SIG-M5 (cell line): ENCODE measurements around the gene ACAD8.
"Not testable (repeated sequence)": the region's sequence is repeated elsewhere in the genome, so short reads cannot be mapped to it uniquely, and the experiment has no call there.

Source experiments
- DNase-seq: peaks from one replicate; lab custom pipeline; 2025; lab: John Stamatoyannopoulos, UW

The ACAD8 gene

GRCh38 chr11:134267966-134268365 is 14.6 kb downstream of the ACAD8 start:
- no peak for DNase-seq

GRCh38 chr11:134270250-134270714 is 16.9 kb downstream of the ACAD8 start:
- DNase-seq: no peak

GRCh38 chr11:134271978-134272377 is 18.6 kb downstream of the ACAD8 start:
- no peak for DNase-seq

- DNase-seq: no peak
Observed at GRCh38 chr11:134272381-134273316, 19.3 kb downstream of the ACAD8 start.

GRCh38 chr11:134273317-134273712 is 19.9 kb downstream of the ACAD8 start:
- DNase-seq: no peak

- DNase-seq: no peak
Observed at GRCh38 chr11:134275188-134275533, 21.8 kb downstream of the ACAD8 start.

- no peak for DNase-seq
Observed at GRCh38 chr11:134275534-134276395, 22.4 kb downstream of the ACAD8 start, which contains the start of gene GLB1L3. GLB1L3 (plus strand) TSS chr11:134276379; CDS start chr11:134276741, 362 bp downstream.

GRCh38 chr11:134276396-134277182 is 23.2 kb downstream of the ACAD8 start:
- no peak for DNase-seq

GRCh38 chr11:134277183-134278001 is 24.0 kb downstream of the ACAD8 start:
- no peak for DNase-seq

GRCh38 chr11:134278356-134278755 is 25.0 kb downstream of the ACAD8 start:
- no peak for DNase-seq

GRCh38 chr11:134281635-134282034 is 28.3 kb downstream of the ACAD8 start:
- not testable (repeated sequence) for DNase-seq

- no peak for DNase-seq
Observed at GRCh38 chr11:134282121-134283045, 29.0 kb downstream of the ACAD8 start.

GRCh38 chr11:134283461-134284230 is 30.3 kb downstream of the ACAD8 start:
- DNase-seq: no peak

- not testable (repeated sequence) for DNase-seq
Observed at GRCh38 chr11:134284349-134284748, 31.0 kb downstream of the ACAD8 start.

- no peak for DNase-seq
Observed at GRCh38 chr11:134287561-134287960, 34.2 kb downstream of the ACAD8 start.

GRCh38 chr11:134288486-134288885 is 35.1 kb downstream of the ACAD8 start:
- DNase-seq: no peak

GRCh38 chr11:134289167-134289566 is 35.8 kb downstream of the ACAD8 start:
- DNase-seq: no peak

GRCh38 chr11:134289789-134290188 is 36.4 kb downstream of the ACAD8 start:
- no peak for DNase-seq

GRCh38 chr11:134290646-134291045 is 37.3 kb downstream of the ACAD8 start:
- DNase-seq: no peak
